H1 (cell line): Measurements from ENCODE around the gene KLHL28. TPM values are rescaled to one million over a fixed set of nuclear protein-coding genes. Genes with fewer than 3 reads are reported as not detected.

ENCODE experiments used
- CTCF ChIA-PET: fragments of 300-600 bp; sonication (Branson Sonifier 250); formaldehyde crosslinking; loops from one replicate; lab custom pipeline; 2021; ENCODE audit not compliant: partially characterized antibody; lab: Charles Lee
- POLR2A ChIA-PET: fragments of 300-600 bp; sonication (Branson Sonifier 250); formaldehyde crosslinking; loops from one replicate; lab custom pipeline; 2021; ENCODE audit warnings: inconsistent platforms; ENCODE audit not compliant: partially characterized antibody; lab: Charles Lee
- DNase-seq, 2 experiments: peaks; one replicate each; pipeline versions ENCODE4 v3.0.0 to v3.0.0-alpha.2; 2010 to 2022; ENCODE audit warnings: low spot score in 2 of 2, low read depth in 1 of 2, mixed read lengths in 1 of 2
- FAIRE-seq: peaks from 2 replicates; lab custom pipeline; 2011; peaks lifted over from hg19 to GRCh38; lab: Jason Lieb, UNC
- H2AFZ ChIP-seq: 2 replicates; pipeline ENCODE4 v1.8.1; 2012; ENCODE audit warnings: low read length, inconsistent platforms
- H2AK5ac ChIP-seq: 2 replicates; pipeline ENCODE4 v1.6.1; 2013; ENCODE audit warnings: low read depth, low read length
- H2BK120ac ChIP-seq: replicated peaks from 2 replicates; pipeline ENCODE3; 2013; ENCODE audit warnings: low read depth, low read length, inconsistent platforms
- H2BK12ac ChIP-seq: 2 replicates; pipeline ENCODE4 v1.6.1; 2013; ENCODE audit warnings: low read depth, low read length
- H2BK15ac ChIP-seq: 2 replicates; pipeline ENCODE4 v1.6.1; 2013; ENCODE audit warnings: low read length
- H2BK20ac ChIP-seq: 2 replicates; pipeline ENCODE4 v1.6.1; 2013; ENCODE audit warnings: low read length
- H2BK5ac ChIP-seq: 2 replicates; pipeline ENCODE4 v1.6.1; 2013; ENCODE audit warnings: low read depth, low read length
- H3K14ac ChIP-seq: 2 replicates; pipeline ENCODE4 v1.6.1; 2013; ENCODE audit warnings: inconsistent platforms; ENCODE audit not compliant: insufficient read length
- H3K18ac ChIP-seq: 2 replicates; pipeline ENCODE4 v1.6.1; 2013; ENCODE audit warnings: low read length; ENCODE audit errors: extremely low read depth
- H3K23ac ChIP-seq: 2 replicates; pipeline ENCODE4 v1.6.1; 2013; ENCODE audit warnings: inconsistent platforms; ENCODE audit not compliant: insufficient read length
- H3K23me2 ChIP-seq: 2 replicates; pipeline ENCODE4 v1.6.1; 2013; ENCODE audit warnings: low read depth, low read length
- H3K27ac ChIP-seq: 2 replicates; pipeline ENCODE4 v1.6.1; 2011; ENCODE audit warnings: low read depth, low read length, inconsistent platforms
- H3K27me3 ChIP-seq, 4 experiments: replicated peaks in 1 of 4; 1 replicate in 1 of 4; 2 replicates in 3 of 4; pipeline versions ENCODE4 v1.6.1 to v1.8.1; 2011 to 2013; ENCODE audit warnings: low read length in 3 of 4, mild to moderate bottlenecking in 3 of 4, inconsistent platforms in 2 of 4, mixed read lengths in 2 of 4, moderate library complexity in 1 of 4; ENCODE audit not compliant: control insufficient read depth in 3 of 4, insufficient read depth in 3 of 4; ENCODE audit errors: extremely low read depth in 1 of 4
- H3K36me3 ChIP-seq, 4 experiments: 2 replicates each; pipeline versions ENCODE4 v1.6.1 to v1.8.1; 2011 to 2013; ENCODE audit warnings: mild to moderate bottlenecking in 4 of 4, low read length in 3 of 4, moderate library complexity in 2 of 4, control low read depth in 1 of 4, inconsistent platforms in 1 of 4; ENCODE audit not compliant: insufficient read depth in 4 of 4, control insufficient read depth in 2 of 4
- H3K4ac ChIP-seq: replicated peaks from 2 replicates; pipeline ENCODE3; 2013; ENCODE audit warnings: low read length, low read depth, mixed read lengths, inconsistent platforms; ENCODE audit not compliant: insufficient read length
- H3K4me1 ChIP-seq, 4 experiments: replicated peaks in 1 of 4; 1 replicate in 1 of 4; 2 replicates in 3 of 4; pipeline versions ENCODE4 v1.6.1 to v1.8.1; 2011 to 2013; ENCODE audit warnings: low read length in 3 of 4, inconsistent platforms in 2 of 4, mixed read lengths in 1 of 4; ENCODE audit not compliant: insufficient read depth in 4 of 4, control insufficient read depth in 3 of 4
- H3K4me2 ChIP-seq, 2 experiments: 2 replicates each; pipeline versions ENCODE4 v1.6.1 to v1.8.1; 2011 to 2013; ENCODE audit warnings: low read depth in 2 of 2, low read length in 2 of 2, control low read depth in 1 of 2, inconsistent platforms in 1 of 2, mild to moderate bottlenecking in 1 of 2; ENCODE audit not compliant: insufficient read depth in 1 of 2
- H3K4me3 ChIP-seq, 4 experiments: fragments of 200-600, 300-600 bp in 1 of 4; sonication (generic), shearing (Covaris generic), sonication (Bioruptor Twin) in 1 of 4; 2 replicates each; pipeline versions ENCODE4 v1.5.1 to v1.8.1; 2011 to 2016; ENCODE audit warnings: low read length in 4 of 4, low read depth in 3 of 4, control low read depth in 2 of 4, inconsistent platforms in 2 of 4, mild to moderate bottlenecking in 2 of 4, mixed read lengths in 1 of 4, moderate library complexity in 1 of 4; ENCODE audit not compliant: insufficient read depth in 2 of 4; ENCODE audit errors: extremely low read depth in 1 of 4
- H3K56ac ChIP-seq: replicated peaks from 2 replicates; pipeline ENCODE3; 2013; ENCODE audit warnings: low read depth, mild to moderate bottlenecking, mixed read lengths, low read length, inconsistent platforms; ENCODE audit not compliant: insufficient read length
- H3K79me1 ChIP-seq: 2 replicates; pipeline ENCODE4 v1.6.1; 2013; ENCODE audit warnings: low read depth, low read length, control low read depth
- H3K79me2 ChIP-seq, 2 experiments: 2 replicates each; pipeline versions ENCODE4 v1.6.1 to v1.8.1; 2012 to 2013; ENCODE audit warnings: low read length in 2 of 2, mild to moderate bottlenecking in 2 of 2, inconsistent platforms in 1 of 2; ENCODE audit not compliant: insufficient read depth in 2 of 2, control insufficient read depth in 1 of 2
- H3K9ac ChIP-seq, 4 experiments: replicated peaks in 1 of 4; 1 replicate in 1 of 4; 2 replicates in 3 of 4; pipeline versions ENCODE4 v1.6.1 to v1.8.1; 2011 to 2013; ENCODE audit warnings: low read depth in 3 of 4, low read length in 3 of 4, control low read depth in 2 of 4, mild to moderate bottlenecking in 2 of 4, moderate library complexity in 2 of 4, inconsistent platforms in 1 of 4; ENCODE audit errors: extremely low read depth in 1 of 4
- H3K9me3 ChIP-seq, 2 experiments: 2 replicates each; pipeline versions ENCODE4 v1.6.1 to v1.8.1; 2012 to 2013; ENCODE audit warnings: mild to moderate bottlenecking in 2 of 2, moderate library complexity in 2 of 2, control low read depth in 1 of 2, inconsistent platforms in 1 of 2, low read depth in 1 of 2, low read length in 1 of 2, mixed read lengths in 1 of 2; ENCODE audit not compliant: insufficient read depth in 2 of 2
- H4K20me1 ChIP-seq, 2 experiments: replicated peaks in 1 of 2; 2 replicates each; pipeline versions ENCODE3 to v1.8.1; 2011 to 2013; ENCODE audit warnings: inconsistent platforms in 2 of 2, low read length in 2 of 2, mild to moderate bottlenecking in 1 of 2; ENCODE audit not compliant: insufficient read depth in 2 of 2, control insufficient read depth in 1 of 2
- H4K5ac ChIP-seq: 2 replicates; pipeline ENCODE4 v1.6.1; 2013; ENCODE audit warnings: low read length, low read depth, mixed read lengths, inconsistent platforms; ENCODE audit not compliant: insufficient read length
- H4K8ac ChIP-seq: 2 replicates; pipeline ENCODE4 v1.8.0; 2013; ENCODE audit warnings: mild to moderate bottlenecking, moderate library complexity, low read length, inconsistent platforms; ENCODE audit not compliant: insufficient read depth; ENCODE audit errors: extremely low read depth
- H4K91ac ChIP-seq: replicated peaks from 2 replicates; pipeline ENCODE3; 2013; ENCODE audit warnings: low read length, mixed read lengths, inconsistent platforms; ENCODE audit not compliant: insufficient read length
- EP300 ChIP-seq, 2 experiments: IDR thresholded peaks; 1 replicate in 1 of 2; 2 replicates in 1 of 2; pipeline ENCODE4 v1.6.1; 2011 to 2012; ENCODE audit warnings: low read depth in 2 of 2, low read length in 2 of 2, mild to moderate bottlenecking in 2 of 2, borderline replicate concordance in 1 of 2, inconsistent platforms in 1 of 2, moderate library complexity in 1 of 2
- EZH2 ChIP-seq: fragments of 200-600 bp; sonication (generic); IDR thresholded peaks from 2 replicates; pipeline ENCODE4 v1.7.1; 2012; ENCODE audit warnings: low read depth, mild to moderate bottlenecking, moderate library complexity, low read length, inconsistent platforms; ENCODE audit not compliant: severe bottlenecking
- FOSL1 ChIP-seq: IDR thresholded peaks from 2 replicates; pipeline ENCODE4 v1.6.1; 2011; ENCODE audit warnings: mild to moderate bottlenecking, low read depth, low read length, moderate library complexity; ENCODE audit not compliant: insufficient read depth
- MAFK ChIP-seq: IDR thresholded peaks from 2 replicates; pipeline ENCODE4 v1.6.1; 2012; ENCODE audit warnings: low read depth, mild to moderate bottlenecking, improper control_type of control experiment, low read length
- PHF8 ChIP-seq: fragments of 200-600 bp; sonication (generic); conservative IDR thresholded peaks from 2 replicates; pipeline ENCODE4 v1.7.1; 2012; ENCODE audit warnings: low read depth, mild to moderate bottlenecking, inconsistent platforms, low read length, moderate library complexity
- SIRT6 ChIP-seq: IDR thresholded peaks from one replicate; pipeline ENCODE4 v1.7.1; 2012; ENCODE audit warnings: low read length, inconsistent platforms
- whole genome bisulfite sequencing, 2 experiments: shearing (Covaris generic) in 1 of 2; methylation state at CpG; one replicate each; pipeline versions ENCODE4 v1.1.6 to v1.1.7; 2013 to 2015; ENCODE audit warnings: low lambda C conversion rate in 2 of 2, mixed read lengths in 2 of 2, inconsistent platforms in 1 of 2, low coverage in 1 of 2, missing lambda C conversion rate in 1 of 2; ENCODE audit not compliant: insufficient replicate concordance in 2 of 2, insufficient coverage in 1 of 2, insufficient read length in 1 of 2; ENCODE audit errors: extremely low coverage in 1 of 2, missing lambda C conversion rate in 1 of 2; 5-methylcytosine and 5-hydroxymethylcytosine counted together
- polyA plus RNA-seq, 7 experiments: library from polyadenylated mRNA; depleted of rRNA in 3 of 7; stranded (reverse) in 5 of 7; unstranded in 2 of 7; fragments of >200 nt in 5 of 7; fragments of 200-250 nt in 2 of 7; gene quantifications; 1 replicate in 5 of 7; 2 replicates in 1 of 7; 4 replicates in 1 of 7; pipeline versions ENCODE4 v1.2.1 to v1.2.3, GENCODE V29; 2011 to 2013; ENCODE audit warnings: missing spikeins in 2 of 7, mixed read lengths in 2 of 7
- total RNA-seq: library from RNA; stranded (reverse); fragmentation: NEBNext Ultra II Directional; extraction: Animal tissue kit (Norgen Biotek cat#: 25700); gene quantifications from 2 replicates; pipeline ENCODE4 v1.2.1, GENCODE V29; 2021

The KLHL28 gene
- total and polyA plus RNA-seq, 2 of the 8 experiments (the other 6 are each of a cell fraction or from before 2014, with no cell fraction given): 3.3 to 10.5 TPM

DNA sequence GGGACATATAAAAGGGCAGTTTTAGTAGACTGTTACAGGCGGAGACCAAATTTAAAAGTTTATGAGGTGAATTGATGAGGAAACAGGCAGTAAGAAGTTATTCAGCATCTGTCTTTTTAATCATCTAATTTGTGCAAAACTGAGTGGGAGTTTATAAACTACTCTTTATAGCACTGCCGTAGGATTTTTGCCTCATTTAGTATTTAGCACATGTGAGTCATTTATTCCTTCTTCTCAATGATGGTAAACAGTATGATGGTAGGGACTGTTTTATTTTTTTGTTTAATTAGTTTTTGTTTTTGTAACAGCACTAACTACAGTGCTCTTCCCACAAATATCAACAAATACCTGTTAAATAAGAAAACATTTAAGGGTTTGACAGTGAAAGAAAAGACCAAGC, 20.8 kb upstream of the KLHL28 start:
- Histone ChIP-seq H3K79me2 (peaks cover 0 to 21% of the 10 kb centered on the region in 2 experiments; a peak in 2 of 4 replicates), H3K36me3 (no peaks in the 10 kb centered on the region), H3K27me3 (peaks cover 0 to 1% (median 0%) of the 10 kb centered on the region in 4 experiments; a peak in 1 of 7 replicates), H3K23me2 (no peaks in the 10 kb centered on the region), H3K14ac (no peak overlapping the region), H4K5ac (no peak overlapping the region), H4K20me1 (no peaks in the 10 kb centered on the region), H3K4me1 (no peaks in the 10 kb centered on the region), H3K56ac (no peak overlapping the region), H3K23ac (no peak overlapping the region), H3K4me2 (no peak overlapping the region), H3K18ac (no peak overlapping the region), H2AFZ (no peak overlapping the region), H3K4ac (no peak overlapping the region), H3K9me3 (no peaks in the 10 kb centered on the region), H4K91ac (no peak overlapping the region), H3K79me1 (no peaks in the 10 kb centered on the region), H2BK5ac (no peak overlapping the region), H2BK20ac (no peak overlapping the region), H2BK15ac (no peak overlapping the region), H3K27ac (no peak overlapping the region), H4K8ac (no peak overlapping the region), H3K9ac (no peak overlapping the region), H2AK5ac (no peak overlapping the region), H2BK12ac (no peak overlapping the region), H3K4me3 (no peak overlapping the region), H2BK120ac (no peak overlapping the region)
- no peak for FAIRE-seq
- DNase-seq: no peak
- ChIA-PET CTCF (no interaction called here), POLR2A (no interaction called here)
- no peak for TF ChIP-seq EP300 (IDR thresholded peaks at IDR 0.05; ENCODE audit: borderline replicate concordance in 1 of 2, low read depth in 2 of 2, low read length in 2 of 2)
- TF ChIP-seq EZH2: no peak
- no peak for TF ChIP-seq FOSL1
- TF ChIP-seq MAFK: no peak
- TF ChIP-seq PHF8: no peak
- TF ChIP-seq SIRT6: no peak
- whole genome bisulfite sequencing, 2 experiments: 86% methylated on average over 2 of the region's 2 CpGs; no CpG with 5 or more reads in 1 of the 2 experiments
